ENCODE measurements around the gene MNAT1.

MNAT1 gene

GRCh38 chr14:61003571-61003970 is 269.0 kb downstream of the MNAT1 start:
- H3K4me1 ChIP-seq (ENCODE audit: insufficient read depth, low read length): no peaks in the 10 kb centered on the region
- no peak overlapping the region for H3K9ac ChIP-seq (ENCODE audit: low read depth, low read length)
- H3K27ac ChIP-seq (ENCODE audit: low read length): no peak overlapping the region
- H3K9me3 ChIP-seq (ENCODE audit: insufficient read depth, low read depth, low read length): no peaks in the 10 kb centered on the region
- H3K27me3 ChIP-seq (ENCODE audit: insufficient read depth, low read length): no peaks in the 10 kb centered on the region
- H3K4me3 ChIP-seq (ENCODE audit: low read length): no peak overlapping the region
- H3K36me3 ChIP-seq (ENCODE audit: insufficient read depth, low read depth, low read length): no peaks in the 10 kb centered on the region

- Histone ChIP-seq H3K9ac (ENCODE audit: low read depth, low read length) (no peak overlapping the region), H3K4me3 (ENCODE audit: low read length) (no peak overlapping the region), H3K36me3 (ENCODE audit: insufficient read depth, low read depth, low read length) (no peaks in the 10 kb centered on the region), H3K9me3 (ENCODE audit: insufficient read depth, low read depth, low read length) (peaks cover 15% of the 10 kb centered on the region), H3K27me3 (ENCODE audit: insufficient read depth, low read length) (no peaks in the 10 kb centered on the region), H3K27ac (ENCODE audit: low read length) (no peak overlapping the region), H3K4me1 (ENCODE audit: insufficient read depth, low read length) (no peaks in the 10 kb centered on the region)
Measured at GRCh38 chr14:61019537-61019936, 285.0 kb downstream of the MNAT1 start.

Data from iPS-20b (cell line).